Measurements from ENCODE around the gene ATG2A. TPM values are rescaled to one million over a fixed set of nuclear protein-coding genes. Genes with fewer than 3 reads are reported as not detected.

The ATG2A gene
- total RNA-seq (2014; rRNA removed; shearing (Covaris generic)), result 6.0 and 9.5 TPM in 2 replicates

- peak; percentile 99 for DNase-seq (ENCODE audit: low spot score)
These were observed at the start of gene ATG2A for GRCh38 chr11:64916775-64917662. Gene ATG2A, minus strand, starts transcription at chr11:64917209. Its CDS starts 74 bp downstream, at chr11:64917135.

- DNase-seq (ENCODE audit: low spot score), result no peak
These were observed 46.1 kb upstream of the ATG2A start for GRCh38 chr11:64963072-64963631.

GRCh38 chr11:64960719-64961118, 43.7 kb upstream of the ATG2A start:
- DNase-seq (ENCODE audit: low spot score), result no peak

- no peak for DNase-seq (ENCODE audit: low spot score)
These were observed 42.5 kb upstream of the ATG2A start for GRCh38 chr11:64959498-64959897.

- no peak for DNase-seq (ENCODE audit: low spot score)
These were observed 37.2 kb upstream of the ATG2A start for GRCh38 chr11:64954201-64954600.

GRCh38 chr11:64951529-64951928, 34.5 kb upstream of the ATG2A start:
- no peak for DNase-seq (ENCODE audit: low spot score)

- no peak for DNase-seq (ENCODE audit: low spot score)
These were observed 30.3 kb upstream of the ATG2A start for GRCh38 chr11:64947208-64947814.

GRCh38 chr11:64936539-64936938, 19.5 kb upstream of the ATG2A start:
- no peak for DNase-seq (ENCODE audit: low spot score)

GRCh38 chr11:64935359-64936081, 18.5 kb upstream of the ATG2A start, which contains the start of gene GPHA2:
Gene GPHA2, minus strand, starts transcription at chr11:64935893. Its CDS starts 433 bp downstream, at chr11:64935460.
- no peak for DNase-seq (ENCODE audit: low spot score)

GRCh38 chr11:64934682-64935358, 17.8 kb upstream of the ATG2A start:
- DNase-seq (ENCODE audit: low spot score), result no peak

- DNase-seq (ENCODE audit: low spot score), result no peak
These were observed 17.1 kb upstream of the ATG2A start for GRCh38 chr11:64933935-64934681.

GRCh38 chr11:64933213-64933934, 16.4 kb upstream of the ATG2A start:
- no peak for DNase-seq (ENCODE audit: low spot score)

GRCh38 chr11:64932324-64932723, 15.3 kb upstream of the ATG2A start:
- DNase-seq (ENCODE audit: low spot score), result no peak

- no peak for DNase-seq (ENCODE audit: low spot score)
These were observed 14.3 kb upstream of the ATG2A start for GRCh38 chr11:64931290-64931689.

GRCh38 chr11:64930340-64930739, 13.3 kb upstream of the ATG2A start:
- no peak for DNase-seq (ENCODE audit: low spot score)

GRCh38 chr11:64929625-64930024, 12.6 kb upstream of the ATG2A start:
- DNase-seq (ENCODE audit: low spot score), result no peak

GRCh38 chr11:64928957-64929356, 11.9 kb upstream of the ATG2A start:
- DNase-seq (ENCODE audit: low spot score), result no peak

GRCh38 chr11:64926689-64927088, 9.7 kb upstream of the ATG2A start:
- DNase-seq (ENCODE audit: low spot score), result no peak

GRCh38 chr11:64925536-64926436, 8.8 kb upstream of the ATG2A start:
- DNase-seq (ENCODE audit: low spot score), result no peak
